Astrocyte (in vitro differentiated cells and primary cell): Measurements from ENCODE around the gene EFS. TPM values are rescaled to one million over a fixed set of nuclear protein-coding genes. Genes with fewer than 3 reads are reported as not detected.

ENCODE experiments used
- DNase-seq: peaks from one replicate; pipeline ENCODE4 v3.0.0-alpha.2; 2010; ENCODE audit warnings: low read depth
- FAIRE-seq: peaks from 2 replicates; lab custom pipeline; 2011; peaks lifted over from hg19 to GRCh38; lab: Jason Lieb, UNC
- H2AFZ ChIP-seq: 2 replicates; pipeline ENCODE4 v1.6.0; 2012; ENCODE audit warnings: low read depth, low read length, inconsistent platforms
- H3K27ac ChIP-seq: 2 replicates; pipeline ENCODE4 v1.5.1; 2011; ENCODE audit warnings: low read depth, low read length, inconsistent platforms
- H3K27me3 ChIP-seq: 2 replicates; pipeline ENCODE4 v1.6.0; 2011; ENCODE audit warnings: low read length, inconsistent platforms; ENCODE audit not compliant: insufficient read depth
- H3K36me3 ChIP-seq: 2 replicates; pipeline ENCODE4 v1.5.1; 2011; ENCODE audit warnings: low read length, inconsistent platforms; ENCODE audit not compliant: insufficient read depth
- H3K4me1 ChIP-seq: 2 replicates; pipeline ENCODE4 v1.5.1; 2011; ENCODE audit warnings: low read length, inconsistent platforms; ENCODE audit not compliant: insufficient read depth
- H3K4me2 ChIP-seq: 2 replicates; pipeline ENCODE4 v1.6.0; 2012; ENCODE audit warnings: low read length, inconsistent platforms
- H3K4me3 ChIP-seq: 2 replicates; pipeline ENCODE4 v1.5.1; 2011; ENCODE audit warnings: low read depth, mild to moderate bottlenecking, low read length, inconsistent platforms; ENCODE audit not compliant: insufficient read depth
- H3K79me2 ChIP-seq: 2 replicates; pipeline ENCODE4 v1.6.0; 2012; ENCODE audit warnings: mild to moderate bottlenecking, low read length, inconsistent platforms; ENCODE audit not compliant: insufficient read depth
- H3K9ac ChIP-seq: 2 replicates; pipeline ENCODE4 v1.6.0; 2012; ENCODE audit warnings: mild to moderate bottlenecking, low read length, inconsistent platforms
- H3K9me3 ChIP-seq: 2 replicates; pipeline ENCODE4 v1.5.1; 2012; ENCODE audit warnings: low read depth, mild to moderate bottlenecking, low read length, inconsistent platforms; ENCODE audit not compliant: insufficient read depth
- H4K20me1 ChIP-seq: 2 replicates; pipeline ENCODE4 v1.6.0; 2012; ENCODE audit warnings: low read length, inconsistent platforms; ENCODE audit not compliant: insufficient read depth
- H3K27ac Mint-ChIP-seq: one replicate; pipeline ENCODE4 v1.8.0; 2021; ENCODE audit warnings: mild to moderate bottlenecking, mixed read lengths; ENCODE audit not compliant: unreplicated experiment
- H3K27me3 Mint-ChIP-seq: one replicate; pipeline ENCODE4 v1.8.0; 2021; ENCODE audit warnings: low read depth, mixed read lengths; ENCODE audit not compliant: unreplicated experiment
- H3K36me3 Mint-ChIP-seq: one replicate; pipeline ENCODE4 v1.8.0; 2021; ENCODE audit warnings: low read depth, mixed read lengths; ENCODE audit not compliant: unreplicated experiment
- H3K4me1 Mint-ChIP-seq: one replicate; pipeline ENCODE4 v1.8.0; 2021; ENCODE audit warnings: low read depth, mixed read lengths; ENCODE audit not compliant: unreplicated experiment
- H3K4me3 Mint-ChIP-seq: one replicate; pipeline ENCODE4 v1.8.0; 2021; ENCODE audit warnings: mild to moderate bottlenecking, moderate library complexity, mixed read lengths; ENCODE audit not compliant: unreplicated experiment
- H3K9me3 Mint-ChIP-seq: one replicate; pipeline ENCODE4 v1.8.0; 2021; ENCODE audit warnings: mild to moderate bottlenecking, mixed read lengths; ENCODE audit not compliant: unreplicated experiment
- EZH2 ChIP-seq: IDR thresholded peaks from 2 replicates; pipeline ENCODE4 v1.6.1; 2012; ENCODE audit warnings: mild to moderate bottlenecking, low read length, inconsistent platforms; ENCODE audit not compliant: insufficient read depth
- total RNA-seq: library from RNA; stranded (reverse); gene quantifications from 2 replicates; pipeline ENCODE4 v1.2.1, GENCODE V29; 2021
- TF ChIP-seq, protein P1 (sequence below): IDR thresholded peaks from 2 replicates; pipeline ENCODE4 v1.5.1; 2011; ENCODE audit warnings: low read depth, mild to moderate bottlenecking, inconsistent platforms, low read length, moderate library complexity; ENCODE audit not compliant: insufficient read depth

The EFS gene
- total RNA-seq, 1 donor from 2014 or later = 6.5 TPM

- peaks cover 72% of the 10 kb centered on the region for H3K27me3 Mint-ChIP-seq
These were observed 40.1 kb upstream of the EFS start for GRCh38 chr14:23405096-23405495.

DNA sequence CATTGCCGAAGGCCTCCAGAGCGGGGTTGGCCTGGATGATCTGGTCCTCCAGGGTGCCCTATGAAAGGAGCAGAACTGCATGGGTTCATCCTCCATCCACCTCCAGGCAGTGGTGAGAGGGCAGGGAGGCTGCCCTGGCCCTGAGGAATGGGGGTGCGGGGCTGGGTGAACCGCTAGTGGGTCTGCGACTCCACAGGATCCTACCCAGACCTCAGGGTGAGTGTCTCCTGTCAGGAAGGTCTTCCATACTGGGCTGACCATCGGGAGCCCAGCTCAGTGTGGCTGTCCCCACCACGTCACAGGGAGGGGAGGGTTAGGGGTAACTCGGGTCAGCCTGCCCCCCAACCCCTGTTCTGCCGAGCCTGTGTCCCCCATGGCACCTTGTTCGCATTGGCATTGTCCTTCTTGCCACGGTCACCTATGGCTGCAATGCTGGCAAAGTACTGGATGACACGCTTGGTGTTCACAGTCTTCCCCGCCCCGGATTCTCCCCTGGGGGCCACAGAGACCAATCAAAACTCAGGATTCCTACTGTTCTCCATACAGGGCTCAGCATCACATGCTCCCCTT lies 39.4 kb upstream of the EFS start:
- Mint-ChIP-seq H3K27me3 (peaks cover 76% of the 10 kb centered on the region), H3K36me3 (no peaks in the 10 kb centered on the region), H3K4me3 (no peak overlapping the region), H3K9me3 (peaks cover 9% of the 10 kb centered on the region), H3K4me1 (no peaks in the 10 kb centered on the region), H3K27ac (no peak overlapping the region)
- FAIRE-seq = no peak
- Histone ChIP-seq H3K4me1 (no peaks in the 10 kb centered on the region), H2AFZ (no peak overlapping the region), H3K9me3 (no peaks in the 10 kb centered on the region), H3K79me2 (no peaks in the 10 kb centered on the region), H3K27ac (no peak overlapping the region), H3K4me2 (no peak overlapping the region), H4K20me1 (no peaks in the 10 kb centered on the region), H3K4me3 (no peak overlapping the region), H3K9ac (no peak overlapping the region), H3K36me3 (no peaks in the 10 kb centered on the region), H3K27me3 (no peaks in the 10 kb centered on the region)
- no peak for TF ChIP-seq EZH2
- TF ChIP-seq, protein P1, sequence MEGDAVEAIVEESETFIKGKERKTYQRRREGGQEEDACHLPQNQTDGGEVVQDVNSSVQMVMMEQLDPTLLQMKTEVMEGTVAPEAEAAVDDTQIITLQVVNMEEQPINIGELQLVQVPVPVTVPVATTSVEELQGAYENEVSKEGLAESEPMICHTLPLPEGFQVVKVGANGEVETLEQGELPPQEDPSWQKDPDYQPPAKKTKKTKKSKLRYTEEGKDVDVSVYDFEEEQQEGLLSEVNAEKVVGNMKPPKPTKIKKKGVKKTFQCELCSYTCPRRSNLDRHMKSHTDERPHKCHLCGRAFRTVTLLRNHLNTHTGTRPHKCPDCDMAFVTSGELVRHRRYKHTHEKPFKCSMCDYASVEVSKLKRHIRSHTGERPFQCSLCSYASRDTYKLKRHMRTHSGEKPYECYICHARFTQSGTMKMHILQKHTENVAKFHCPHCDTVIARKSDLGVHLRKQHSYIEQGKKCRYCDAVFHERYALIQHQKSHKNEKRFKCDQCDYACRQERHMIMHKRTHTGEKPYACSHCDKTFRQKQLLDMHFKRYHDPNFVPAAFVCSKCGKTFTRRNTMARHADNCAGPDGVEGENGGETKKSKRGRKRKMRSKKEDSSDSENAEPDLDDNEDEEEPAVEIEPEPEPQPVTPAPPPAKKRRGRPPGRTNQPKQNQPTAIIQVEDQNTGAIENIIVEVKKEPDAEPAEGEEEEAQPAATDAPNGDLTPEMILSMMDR = no peak
- DNase-seq = no peak

More at GRCh38 chr14:23405096-23405495, 40.1 kb upstream of the EFS start:
- H3K9me3 ChIP-seq = no peaks in the 10 kb centered on the region
- Mint-ChIP-seq H3K27ac (no peak overlapping the region), H3K4me1 (no peaks in the 10 kb centered on the region), H3K36me3 (no peaks in the 10 kb centered on the region), H3K4me3 (no peak overlapping the region), H3K9me3 (peaks cover 9% of the 10 kb centered on the region)
- H3K27me3 ChIP-seq = no peaks in the 10 kb centered on the region
- no peak overlapping the region for H2AFZ ChIP-seq
- no peak for DNase-seq
- H3K27ac ChIP-seq = no peak overlapping the region
- no peak overlapping the region for H3K9ac ChIP-seq
- no peak overlapping the region for H3K4me2 ChIP-seq
- no peak for TF ChIP-seq EZH2
- TF ChIP-seq, protein P1 = no peak
- FAIRE-seq = no peak
- H3K4me3 ChIP-seq = no peak overlapping the region
- no peaks in the 10 kb centered on the region for H4K20me1 ChIP-seq
- no peaks in the 10 kb centered on the region for H3K4me1 ChIP-seq
- no peaks in the 10 kb centered on the region for H3K79me2 ChIP-seq
- H3K36me3 ChIP-seq = no peaks in the 10 kb centered on the region

- H3K27me3 Mint-ChIP-seq = peaks cover 78% of the 10 kb centered on the region
- H3K4me3 ChIP-seq = no peak overlapping the region
- H3K9me3 Mint-ChIP-seq = peaks cover 9% of the 10 kb centered on the region
- H3K79me2 ChIP-seq = no peaks in the 10 kb centered on the region
- no peak for DNase-seq
- H2AFZ ChIP-seq = no peak overlapping the region
- FAIRE-seq = no peak
- H3K4me2 ChIP-seq = no peak overlapping the region
- H3K9me3 ChIP-seq = no peaks in the 10 kb centered on the region
- H3K27me3 ChIP-seq = no peaks in the 10 kb centered on the region
- H3K4me3 Mint-ChIP-seq = peak overlapping the region; percentile 20
- no peak for TF ChIP-seq EZH2
- H3K27ac ChIP-seq = no peak overlapping the region
- H3K4me1 Mint-ChIP-seq = no peaks in the 10 kb centered on the region
- no peaks in the 10 kb centered on the region for H3K36me3 ChIP-seq
- H3K36me3 Mint-ChIP-seq = no peaks in the 10 kb centered on the region
- H3K4me1 ChIP-seq = no peaks in the 10 kb centered on the region
- H3K9ac ChIP-seq = no peak overlapping the region
- no peaks in the 10 kb centered on the region for H4K20me1 ChIP-seq
- no peak overlapping the region for H3K27ac Mint-ChIP-seq
These were observed 38.9 kb upstream of the EFS start for GRCh38 chr14:23403908-23404307.
